LNCAP (cell line): Measurements from ENCODE around the gene FLII.

Source experiments
- TF ChIP-seq, protein P1 (sequence below): fragments of 450-650 bp; IDR thresholded peaks from 2 replicates; pipeline ENCODE4 v1.5.1; 2017; ENCODE audit warnings: mild to moderate bottlenecking

FLII gene

DNA sequence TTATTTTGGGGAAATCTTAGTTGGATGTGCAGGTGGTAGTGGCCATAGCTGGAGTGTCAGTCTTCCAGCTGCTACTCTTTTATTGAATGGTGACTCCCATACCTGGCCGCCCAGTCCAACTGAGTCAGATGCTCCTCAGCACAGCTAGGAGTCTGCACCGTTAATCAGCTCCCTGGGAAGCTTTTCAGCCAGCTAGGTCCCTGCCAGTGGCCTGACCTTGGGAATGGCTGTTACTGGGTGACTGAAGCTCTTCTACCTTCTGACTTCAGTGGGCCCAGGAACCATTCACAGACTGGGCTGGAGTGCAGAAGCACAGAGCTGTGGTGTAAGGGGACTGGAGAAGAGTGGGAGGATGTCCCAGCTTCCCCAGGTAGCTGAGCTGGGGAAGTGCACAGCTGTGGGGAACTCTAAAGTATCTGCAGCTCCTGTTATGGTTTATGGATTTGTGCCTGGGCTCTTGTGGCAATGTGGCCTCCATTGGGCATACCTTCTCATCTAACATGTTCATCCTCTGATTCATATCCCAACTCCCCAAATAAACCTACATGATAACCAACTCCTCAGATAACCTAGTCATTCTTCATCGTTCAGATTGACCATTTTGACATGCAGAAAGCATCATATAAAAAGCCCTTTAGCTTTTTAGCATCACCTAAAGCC, 60.9 kb downstream of the FLII start:
- TF ChIP-seq, protein P1, sequence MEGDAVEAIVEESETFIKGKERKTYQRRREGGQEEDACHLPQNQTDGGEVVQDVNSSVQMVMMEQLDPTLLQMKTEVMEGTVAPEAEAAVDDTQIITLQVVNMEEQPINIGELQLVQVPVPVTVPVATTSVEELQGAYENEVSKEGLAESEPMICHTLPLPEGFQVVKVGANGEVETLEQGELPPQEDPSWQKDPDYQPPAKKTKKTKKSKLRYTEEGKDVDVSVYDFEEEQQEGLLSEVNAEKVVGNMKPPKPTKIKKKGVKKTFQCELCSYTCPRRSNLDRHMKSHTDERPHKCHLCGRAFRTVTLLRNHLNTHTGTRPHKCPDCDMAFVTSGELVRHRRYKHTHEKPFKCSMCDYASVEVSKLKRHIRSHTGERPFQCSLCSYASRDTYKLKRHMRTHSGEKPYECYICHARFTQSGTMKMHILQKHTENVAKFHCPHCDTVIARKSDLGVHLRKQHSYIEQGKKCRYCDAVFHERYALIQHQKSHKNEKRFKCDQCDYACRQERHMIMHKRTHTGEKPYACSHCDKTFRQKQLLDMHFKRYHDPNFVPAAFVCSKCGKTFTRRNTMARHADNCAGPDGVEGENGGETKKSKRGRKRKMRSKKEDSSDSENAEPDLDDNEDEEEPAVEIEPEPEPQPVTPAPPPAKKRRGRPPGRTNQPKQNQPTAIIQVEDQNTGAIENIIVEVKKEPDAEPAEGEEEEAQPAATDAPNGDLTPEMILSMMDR: no peak

DNA sequence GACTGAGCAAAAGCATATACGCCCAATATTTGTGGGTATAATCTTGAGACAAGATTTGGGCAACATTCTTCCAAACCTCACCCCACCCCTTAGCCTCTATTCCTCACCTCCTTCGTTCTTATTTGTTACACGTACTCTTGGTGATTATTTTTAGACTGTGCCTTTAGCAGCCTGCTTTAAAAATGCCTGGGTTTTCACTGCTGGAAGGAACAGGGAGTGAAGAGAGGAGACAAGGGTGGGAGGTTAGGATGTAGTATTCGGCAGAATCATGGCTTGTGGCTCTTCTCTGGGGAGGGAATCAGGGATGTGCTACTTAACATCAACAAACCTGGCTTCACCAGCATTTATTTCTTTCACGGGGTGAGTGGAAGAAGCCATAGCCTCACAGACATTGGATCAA, 63.3 kb downstream of the FLII start:
- TF ChIP-seq, protein P1: no peak
